22Rv1 (cell line): ENCODE results near the gene ZSCAN9.

Experiments used
- ZFX ChIP-seq: fragments of 450-650 bp; IDR thresholded peaks from 2 replicates; pipeline ENCODE4 v1.6.1; 2017; ENCODE audit warnings: antibody characterized with exemption, borderline replicate concordance
- TF ChIP-seq, protein P1 (sequence below): fragments of 450-650 bp; IDR thresholded peaks from 2 replicates; pipeline ENCODE4 v1.5.1; 2017; ENCODE audit warnings: mild to moderate bottlenecking

DNA sequence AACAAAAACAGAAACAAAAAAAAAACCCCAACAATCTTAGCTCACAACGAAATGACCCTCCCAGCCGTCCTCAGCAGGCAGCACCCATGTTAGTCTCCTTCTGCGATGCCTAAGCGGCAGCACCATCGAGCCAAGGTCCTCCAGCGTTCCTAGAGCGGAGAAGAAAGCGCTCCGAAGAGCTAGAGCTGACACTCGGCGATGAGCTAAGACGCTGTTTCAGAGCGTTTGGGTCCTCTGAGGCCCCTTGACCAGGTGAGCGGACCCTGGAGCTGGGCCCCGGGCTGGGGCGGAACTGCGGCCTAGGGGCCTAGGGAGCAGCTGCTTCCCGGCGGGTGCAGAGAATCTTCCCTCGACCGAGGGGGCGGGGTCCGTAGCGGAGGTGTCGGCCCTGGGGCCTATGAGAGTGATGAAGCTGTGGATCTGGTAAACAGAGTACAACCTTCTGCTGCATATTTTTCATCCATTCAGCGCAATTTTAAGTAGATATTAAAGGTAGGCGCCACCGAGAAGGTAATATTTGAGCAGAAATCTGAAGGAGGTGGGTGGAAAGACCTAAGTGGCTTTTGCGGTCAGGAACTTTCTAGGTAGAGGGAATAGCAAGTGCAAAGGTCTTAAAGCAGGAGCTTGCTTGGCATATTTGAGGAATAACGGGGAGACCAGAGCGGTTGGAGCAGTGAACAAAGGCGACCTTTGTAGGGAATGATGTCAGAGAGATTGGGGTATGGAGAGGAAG, 42.1 kb downstream of the ZSCAN9 start, which contains the start of gene ZSCAN26:
- TF ChIP-seq, protein P1, sequence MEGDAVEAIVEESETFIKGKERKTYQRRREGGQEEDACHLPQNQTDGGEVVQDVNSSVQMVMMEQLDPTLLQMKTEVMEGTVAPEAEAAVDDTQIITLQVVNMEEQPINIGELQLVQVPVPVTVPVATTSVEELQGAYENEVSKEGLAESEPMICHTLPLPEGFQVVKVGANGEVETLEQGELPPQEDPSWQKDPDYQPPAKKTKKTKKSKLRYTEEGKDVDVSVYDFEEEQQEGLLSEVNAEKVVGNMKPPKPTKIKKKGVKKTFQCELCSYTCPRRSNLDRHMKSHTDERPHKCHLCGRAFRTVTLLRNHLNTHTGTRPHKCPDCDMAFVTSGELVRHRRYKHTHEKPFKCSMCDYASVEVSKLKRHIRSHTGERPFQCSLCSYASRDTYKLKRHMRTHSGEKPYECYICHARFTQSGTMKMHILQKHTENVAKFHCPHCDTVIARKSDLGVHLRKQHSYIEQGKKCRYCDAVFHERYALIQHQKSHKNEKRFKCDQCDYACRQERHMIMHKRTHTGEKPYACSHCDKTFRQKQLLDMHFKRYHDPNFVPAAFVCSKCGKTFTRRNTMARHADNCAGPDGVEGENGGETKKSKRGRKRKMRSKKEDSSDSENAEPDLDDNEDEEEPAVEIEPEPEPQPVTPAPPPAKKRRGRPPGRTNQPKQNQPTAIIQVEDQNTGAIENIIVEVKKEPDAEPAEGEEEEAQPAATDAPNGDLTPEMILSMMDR, result no peak
- no peak for TF ChIP-seq ZFX
